NCI-H2107 (cell line): Measurements from ENCODE around the gene CIC.

Experiments
- DNase-seq: peaks from one replicate; lab custom pipeline; 2025; lab: John Stamatoyannopoulos, UW

The CIC gene

GRCh38 chr19:42288881-42289555 is 20.0 kb downstream of the CIC start:
- no peak for DNase-seq

GRCh38 chr19:42289556-42290041 is 20.5 kb downstream of the CIC start:
- no peak for DNase-seq

GRCh38 chr19:42290136-42290522 is 21.1 kb downstream of the CIC start:
- no peak for DNase-seq

- no peak for DNase-seq
These were observed 21.7 kb downstream of the CIC start for GRCh38 chr19:42290523-42291434.

GRCh38 chr19:42291435-42291810 is 22.4 kb downstream of the CIC start:
- DNase-seq = no peak

GRCh38 chr19:42292042-42292960 is 23.2 kb downstream of the CIC start:
- DNase-seq = no peak

- DNase-seq = no peak
These were observed 23.9 kb downstream of the CIC start for GRCh38 chr19:42292963-42293362.

- no peak for DNase-seq
These were observed 24.5 kb downstream of the CIC start for GRCh38 chr19:42293540-42293939.

- DNase-seq = no peak
These were observed 24.9 kb downstream of the CIC start for GRCh38 chr19:42293948-42294347.

- DNase-seq = no peak
These were observed 25.6 kb downstream of the CIC start for GRCh38 chr19:42294471-42295137.

GRCh38 chr19:42295342-42295741 is 26.3 kb downstream of the CIC start:
- no peak for DNase-seq

- peak; percentile 39 for DNase-seq
These were observed 26.9 kb downstream of the CIC start for GRCh38 chr19:42295831-42296525.

- DNase-seq = no peak
These were observed 28.0 kb downstream of the CIC start for GRCh38 chr19:42297039-42297438.

- no peak for DNase-seq
These were observed 32.7 kb downstream of the CIC start, which contains the start of gene PRR19 for GRCh38 chr19:42301646-42302203. Gene PRR19, plus strand, starts transcription at chr19:42302132. Its CDS starts 7,453 bp downstream, at chr19:42309585.

- DNase-seq = no peak
These were observed 34.0 kb downstream of the CIC start for GRCh38 chr19:42303101-42303464.

- DNase-seq = no peak
These were observed 34.8 kb downstream of the CIC start for GRCh38 chr19:42303876-42304275.

GRCh38 chr19:42306646-42307045 is 37.6 kb downstream of the CIC start:
- no peak for DNase-seq

- DNase-seq = no peak
These were observed 40.6 kb downstream of the CIC start for GRCh38 chr19:42309686-42310085.

- DNase-seq = no peak
These were observed 42.6 kb downstream of the CIC start for GRCh38 chr19:42311657-42312056.

GRCh38 chr19:42312370-42312769 is 43.3 kb downstream of the CIC start:
- DNase-seq = no peak
